ENCODE data around the gene ROBO4. TPM values are rescaled to one million over a fixed set of nuclear protein-coding genes. Genes with fewer than 3 reads are reported as not detected.

ROBO4 gene
- total and polyA plus RNA-seq, 5 experiments from 2014 or later: 0.04 TPM; not detected in 4

Other genes starting within 250 kb of the ROBO4 start
- 1 to 10 TPM; 8.8 to 9.3 TPM for gene SIAE, start 224.1 kb downstream of the ROBO4 start, total RNA-seq
- gene SIAE, start 224.1 kb downstream of the ROBO4 start, polyA plus RNA-seq: 1 to 10 TPM; 3.2 to 5.8 (median 4.2) TPM
- gene SPA17, start 224.0 kb downstream of the ROBO4 start, total RNA-seq: under 1 TPM; 0.36 to 0.73 TPM
- gene SPA17, start 224.0 kb downstream of the ROBO4 start, polyA plus RNA-seq: 1 to 10 TPM; 1.2 to 2.5 (median 1.7) TPM
- gene NRGN, start 157.9 kb downstream of the ROBO4 start, total RNA-seq: under 1 TPM; 0.68 to 0.69 TPM
- under 1 TPM in 2 of 3 donors, not detected in 1; 0.14 to 0.20 TPM for gene NRGN, start 157.9 kb downstream of the ROBO4 start, polyA plus RNA-seq
- gene VSIG2, start 145.6 kb downstream of the ROBO4 start, total RNA-seq: 1 to 10 TPM; 1.8 to 2.0 TPM
- gene VSIG2, start 145.6 kb downstream of the ROBO4 start, polyA plus RNA-seq: under 1 TPM; 0.28 to 0.44 (median 0.34) TPM
- 1 to 10 TPM; 2.8 to 3.0 TPM for gene ESAM, start 135.6 kb downstream of the ROBO4 start, total RNA-seq
- gene ESAM, start 135.6 kb downstream of the ROBO4 start, polyA plus RNA-seq: 1 to 10 TPM; 1.9 to 2.6 (median 2.5) TPM
- gene MSANTD2, start 97.5 kb downstream of the ROBO4 start, total RNA-seq: 10 to 100 TPM; 23.0 to 25.5 TPM
- 1 to 10 TPM; 3.5 to 4.2 (median 4.0) TPM for gene MSANTD2, start 97.5 kb downstream of the ROBO4 start, polyA plus RNA-seq
- 10 to 100 TPM; 49.4 to 55.0 TPM for gene ROBO3, start 32.4 kb downstream of the ROBO4 start, total RNA-seq
- gene ROBO3, start 32.4 kb downstream of the ROBO4 start, polyA plus RNA-seq: 1 to 10 TPM; 5.8 to 7.0 (median 6.9) TPM
- not detected for gene HEPN1, start 21.4 kb upstream of the ROBO4 start, total RNA-seq
- gene HEPN1, start 21.4 kb upstream of the ROBO4 start, polyA plus RNA-seq: not detected
- not detected for gene HEPACAM, start 38.2 kb upstream of the ROBO4 start, total RNA-seq
- gene HEPACAM, start 38.2 kb upstream of the ROBO4 start, polyA plus RNA-seq: not detected
- gene CCDC15, start 56.3 kb upstream of the ROBO4 start, total RNA-seq: 1 to 10 TPM; 2.5 to 2.8 TPM
- 1 to 10 TPM; 1.5 to 2.2 (median 2.1) TPM for gene CCDC15, start 56.3 kb upstream of the ROBO4 start, polyA plus RNA-seq
- 1 to 10 TPM; 1.2 to 2.4 TPM for gene SLC37A2, start 165.4 kb upstream of the ROBO4 start, total RNA-seq
- gene SLC37A2, start 165.4 kb upstream of the ROBO4 start, polyA plus RNA-seq: under 1 TPM in 2 of 3 donors, not detected in 1; 0.04 to 0.13 TPM
- gene TMEM218, start 213.8 kb upstream of the ROBO4 start, total RNA-seq: 10 to 100 TPM; 12.2 to 13.7 TPM
- gene TMEM218, start 213.8 kb upstream of the ROBO4 start, polyA plus RNA-seq: 10 to 100 TPM; 30.0 to 40.1 (median 35.3) TPM

Data from naive thymus-derived CD8-positive, alpha-beta T cell (primary cell).